Measurements from ENCODE around the gene PHACTR1.

- TF ChIP-seq CTCF (IDR thresholded peaks at IDR 0.05; ENCODE audit: low read depth, low read length) (no peak), EZH2phosphoT487 (IDR thresholded peaks at IDR 0.05; ENCODE audit: low read depth) (no peak)
These were observed 447.7 kb downstream of the PHACTR1 start for GRCh38 chr6:13164291-13164690.

Data from OCI-LY3 (cell line).